ENCODE data around the gene PIK3R3.
A peak's percentile ranks its signal among the peaks of the same experiment; 100 is the strongest.
"Not testable (repeated sequence)": the region's sequence is repeated elsewhere in the genome, so short reads cannot be mapped to it uniquely, and the experiment has no call there.

The PIK3R3 gene

DNA sequence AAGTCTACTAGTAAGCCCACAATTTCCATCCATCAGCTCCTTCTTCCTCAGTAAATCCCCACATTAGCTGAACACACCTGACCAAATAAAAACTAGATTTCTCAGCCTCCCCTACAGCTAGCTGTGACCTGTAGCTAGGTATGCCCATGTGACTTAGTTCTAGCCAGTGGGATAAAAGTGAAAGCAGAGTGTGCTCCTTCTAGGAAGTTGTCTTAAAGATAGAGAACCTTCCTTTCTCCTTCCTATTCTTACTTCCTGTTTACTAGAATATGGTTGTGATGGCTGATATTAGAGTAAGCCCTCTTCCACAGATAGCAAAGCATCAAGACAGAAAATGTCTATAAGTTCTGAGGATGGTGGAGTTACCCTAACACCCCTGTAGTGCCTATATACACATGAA lies 67.0 kb downstream of the PIK3R3 start:
- no peak for DNase-seq (ENCODE audit: low read depth)

DNA sequence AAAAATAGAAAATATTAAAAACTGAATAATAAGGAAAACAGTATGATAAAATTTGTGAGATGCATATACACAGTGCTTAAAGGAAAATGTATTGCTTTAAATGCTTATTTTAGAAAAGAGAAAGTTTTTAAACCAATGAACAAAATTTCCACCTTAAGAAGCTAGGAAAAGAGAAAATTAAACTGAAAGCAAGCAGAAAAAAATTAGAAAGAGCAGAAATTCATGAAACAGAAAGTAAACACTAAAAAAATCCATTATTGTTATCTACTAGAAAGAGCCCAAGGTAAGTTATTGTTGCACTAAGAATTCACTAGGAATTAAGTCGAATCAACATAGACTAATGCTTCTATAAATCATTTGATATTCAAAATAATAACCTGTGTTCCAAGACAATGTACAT lies 67.7 kb downstream of the PIK3R3 start:
- DNase-seq (ENCODE audit: low read depth): no peak

DNA sequence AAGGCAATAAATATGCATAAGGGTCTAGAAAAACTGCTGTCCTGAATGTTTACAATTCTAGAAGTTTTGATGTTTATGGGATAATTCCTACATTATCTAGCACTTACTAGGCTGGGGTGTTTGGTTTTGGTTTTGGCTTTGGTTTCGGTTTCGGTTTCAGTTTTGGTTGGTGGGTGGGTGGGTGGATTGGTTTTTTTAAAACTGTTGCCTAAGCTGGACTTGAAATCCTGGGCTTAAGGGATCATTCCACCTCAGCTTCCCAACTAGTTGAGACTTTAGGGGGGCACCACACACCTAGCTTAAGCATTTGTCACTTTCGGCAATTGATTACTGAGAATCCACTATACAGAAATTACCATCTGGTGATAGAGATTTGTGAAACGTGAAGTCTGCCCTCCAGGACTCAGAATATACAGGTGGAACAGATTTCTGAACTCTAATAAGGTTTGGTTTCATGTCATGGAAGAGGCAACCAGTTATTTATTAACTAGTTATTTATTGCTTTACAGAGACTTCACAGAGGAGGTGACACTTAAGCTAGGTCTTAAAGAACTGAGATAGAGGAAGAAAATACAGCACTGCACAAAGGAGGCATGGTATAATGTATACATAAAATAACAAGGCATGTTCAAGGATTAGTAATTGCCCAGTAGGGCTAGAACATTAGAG lies 69.6 kb downstream of the PIK3R3 start:
- peak; percentile 4 for DNase-seq (ENCODE audit: low read depth)

DNA sequence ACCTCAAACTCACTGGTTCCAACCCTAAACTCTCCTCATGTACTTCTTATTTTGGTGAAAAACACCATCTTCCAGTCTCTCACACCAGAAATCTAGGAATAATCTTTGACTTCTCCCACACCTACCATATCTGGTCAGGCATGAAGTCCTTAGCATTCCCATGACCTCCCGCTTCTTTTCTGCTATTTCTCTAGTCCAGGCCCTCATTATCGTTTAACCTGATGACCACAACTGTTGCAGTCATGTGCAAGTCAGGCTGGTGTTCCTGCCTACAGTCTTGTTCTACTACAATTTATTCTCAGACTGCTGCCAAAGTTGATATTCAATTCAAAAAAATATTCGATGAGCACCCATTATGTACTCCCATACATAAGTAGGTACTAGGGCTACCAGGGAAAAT lies 71.3 kb downstream of the PIK3R3 start:
- DNase-seq (ENCODE audit: low read depth): no peak

DNA sequence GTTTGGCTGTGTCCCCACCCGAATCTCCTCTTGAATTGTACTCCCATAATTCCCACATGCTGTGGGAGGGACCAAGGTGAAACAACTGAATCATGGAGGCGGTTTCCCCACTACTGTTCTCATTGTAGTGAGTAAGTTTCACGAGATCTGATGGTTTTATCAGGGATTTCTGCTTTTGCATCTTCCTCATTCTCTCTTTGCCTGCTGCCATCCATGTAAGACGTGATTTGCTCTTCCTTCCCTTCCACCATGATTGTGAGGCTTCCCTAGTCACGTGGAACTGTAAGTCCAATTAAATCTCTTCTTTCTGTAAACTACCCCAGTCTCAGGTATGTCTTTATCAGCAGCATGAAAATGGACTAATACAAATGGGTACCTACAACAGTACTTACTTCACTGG lies 73.5 kb downstream of the PIK3R3 start:
- DNase-seq (ENCODE audit: low read depth): no peak

DNA sequence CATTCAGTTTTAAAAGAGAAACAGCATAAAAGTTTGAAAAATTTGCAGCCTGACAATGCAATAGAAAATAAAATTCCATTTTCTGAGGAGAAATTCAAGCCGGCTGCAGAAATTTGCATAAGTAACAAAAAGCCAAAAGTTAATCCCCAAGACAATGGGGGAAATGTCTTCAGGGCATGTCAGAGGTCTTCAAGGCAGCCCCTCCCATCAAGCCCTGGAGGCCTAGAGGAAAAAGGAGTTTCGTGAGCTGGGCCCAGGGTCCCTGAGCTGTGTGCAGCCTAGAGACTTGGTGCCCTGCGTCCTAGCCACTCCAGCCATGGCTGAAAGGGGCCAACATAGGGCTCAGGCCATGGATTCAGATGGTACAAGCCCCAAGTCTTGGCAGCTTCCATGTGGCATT lies 74.6 kb downstream of the PIK3R3 start:
- no peak for DNase-seq (ENCODE audit: low read depth)

DNA sequence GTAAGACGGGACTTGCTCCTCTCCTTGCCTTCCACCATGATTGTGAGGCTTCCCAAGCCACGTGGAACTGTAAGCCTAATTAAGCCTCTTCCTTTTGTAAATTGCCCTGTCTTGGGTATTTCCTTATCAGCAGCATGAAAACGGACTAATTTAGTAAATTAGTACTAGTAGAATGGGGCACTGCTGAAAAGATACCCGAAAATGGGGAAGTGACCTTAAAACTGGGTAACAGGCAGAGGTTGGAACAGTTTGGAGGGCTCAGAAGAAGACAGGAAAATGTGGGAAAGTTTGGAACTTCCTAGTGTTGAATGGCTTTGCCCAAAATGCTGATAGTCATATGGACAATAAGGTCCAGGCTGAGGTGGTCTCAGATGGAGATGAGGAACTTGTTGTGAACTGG lies 75.2 kb downstream of the PIK3R3 start:
- DNase-seq (ENCODE audit: low read depth): not testable (repeated sequence)

DNA sequence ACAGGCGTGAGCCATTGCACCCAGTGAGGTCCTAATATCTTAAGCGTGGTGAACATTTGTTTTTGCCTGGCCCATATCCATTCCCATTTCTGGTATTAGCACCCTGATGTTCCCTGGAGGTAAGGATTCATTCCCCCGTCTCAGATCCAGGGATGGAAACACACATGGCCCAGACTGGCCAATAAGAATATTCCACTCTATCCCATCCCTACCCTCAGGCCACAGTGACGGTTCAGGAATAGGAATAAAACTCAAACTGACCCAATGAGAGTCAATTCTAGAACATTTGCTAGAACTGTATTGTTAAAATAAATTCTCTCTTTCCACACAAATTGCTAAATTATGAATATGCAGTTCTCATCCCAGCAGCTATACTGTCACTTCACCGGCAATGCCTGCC lies 76.1 kb downstream of the PIK3R3 start:
- DNase-seq (ENCODE audit: low read depth): no peak

DNA sequence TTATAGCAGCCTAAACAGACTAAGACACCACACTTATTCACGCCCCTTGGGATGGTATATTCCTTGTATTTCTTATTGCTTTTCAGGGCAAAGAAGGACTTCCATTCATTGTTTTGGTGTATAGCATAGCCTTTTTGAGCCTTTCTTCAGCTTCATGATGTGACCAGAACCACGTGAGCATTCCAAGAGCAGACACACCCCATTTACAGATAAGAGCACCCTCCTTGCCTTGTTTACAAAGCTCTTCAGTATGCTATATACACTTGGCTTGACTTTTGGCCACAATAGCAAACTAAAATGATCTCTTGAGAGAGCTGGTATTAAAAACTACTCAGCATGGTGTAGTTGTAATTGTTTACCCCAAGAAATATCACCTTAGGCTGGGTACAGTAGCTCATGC lies 78.7 kb downstream of the PIK3R3 start:
- DNase-seq (ENCODE audit: low read depth): no peak

DNA sequence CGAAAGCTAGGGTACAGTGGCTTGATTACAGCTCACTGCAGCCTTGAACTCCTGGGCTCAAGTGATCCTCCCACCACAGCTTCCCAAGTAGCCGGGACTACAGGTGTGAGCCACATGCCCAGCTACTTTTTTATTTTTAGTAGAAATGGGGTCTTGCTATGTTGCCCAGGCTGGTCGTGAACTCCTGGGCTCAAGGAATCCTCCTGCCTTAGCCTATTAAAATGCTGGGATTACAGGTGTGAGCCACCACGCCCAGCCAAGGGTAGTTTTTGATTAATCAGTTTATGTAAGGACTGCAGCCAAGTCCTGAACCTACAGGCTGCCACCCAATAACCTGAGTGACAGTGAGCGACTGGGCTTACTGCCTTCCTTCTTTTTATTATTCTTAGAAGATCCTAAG lies 88.3 kb downstream of the PIK3R3 start:
- no peak for DNase-seq (ENCODE audit: low read depth)

DNA sequence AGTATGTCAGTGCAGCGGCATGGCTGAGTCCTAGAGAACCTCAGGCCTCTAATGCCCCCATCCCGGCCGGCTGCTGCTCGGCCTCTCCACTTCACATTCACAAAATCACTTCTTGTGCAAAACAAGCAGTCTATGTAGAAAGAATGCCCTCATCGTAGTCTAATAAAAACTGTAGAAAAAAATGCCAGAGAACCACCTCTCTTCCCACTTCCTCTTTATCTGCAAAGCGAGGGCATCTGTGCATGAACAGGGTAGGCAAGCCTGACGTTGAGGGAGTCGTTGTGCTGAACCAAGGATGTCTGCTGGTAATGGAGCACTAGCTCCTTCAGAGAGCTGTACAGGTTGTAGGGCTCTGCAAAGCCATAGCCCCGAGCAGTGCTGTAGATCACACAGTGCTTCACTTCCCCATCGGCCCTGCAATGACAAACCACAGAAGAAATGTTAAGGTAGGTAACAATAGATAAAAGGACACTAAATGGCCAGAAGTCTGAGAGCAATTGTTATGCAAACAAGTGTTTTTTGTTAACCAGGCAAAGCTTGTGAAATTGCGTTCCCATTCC lies 88.9 kb downstream of the PIK3R3 start:
- no peak for DNase-seq (ENCODE audit: low read depth)

DNA sequence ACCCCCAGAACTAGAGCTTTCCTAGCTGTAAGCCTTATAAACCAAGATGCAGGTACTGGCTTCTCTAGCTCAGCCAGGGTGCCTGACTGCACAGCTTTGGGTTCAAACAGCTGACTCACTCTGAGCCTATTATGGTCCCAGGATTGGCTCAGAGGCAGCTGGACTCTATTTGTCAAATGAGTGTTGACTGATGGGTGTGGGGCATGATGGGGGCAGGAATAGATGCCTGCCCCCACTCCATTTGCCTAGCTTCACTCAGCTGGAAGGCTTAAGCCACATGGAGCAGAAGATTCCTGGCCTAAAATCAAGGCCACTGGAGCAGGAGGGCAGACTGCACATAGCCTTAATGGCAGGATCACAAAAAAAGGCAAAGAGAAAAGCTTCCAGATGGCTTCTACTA lies 90.5 kb downstream of the PIK3R3 start:
- DNase-seq (ENCODE audit: low read depth): no peak

DNA sequence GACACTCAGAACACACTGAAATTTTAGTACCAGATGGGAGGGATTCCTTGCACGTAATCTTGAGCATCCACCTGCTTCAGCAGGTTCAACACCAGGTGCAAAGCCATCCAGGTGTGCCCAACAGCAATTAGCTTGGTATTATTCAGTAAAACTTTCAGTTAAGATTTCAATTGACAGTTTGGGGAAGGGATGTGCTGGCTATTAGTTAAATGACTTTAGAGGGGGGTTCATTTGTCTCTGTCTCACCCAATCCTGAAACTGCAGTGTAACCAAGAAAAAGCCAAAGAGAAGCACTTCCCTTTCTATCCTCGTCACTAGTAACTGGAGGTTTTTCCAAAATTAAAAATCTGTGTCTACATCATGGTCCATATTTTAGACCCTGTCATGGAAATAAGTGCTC lies 90.9 kb downstream of the PIK3R3 start:
- DNase-seq (ENCODE audit: low read depth): no peak

DNA sequence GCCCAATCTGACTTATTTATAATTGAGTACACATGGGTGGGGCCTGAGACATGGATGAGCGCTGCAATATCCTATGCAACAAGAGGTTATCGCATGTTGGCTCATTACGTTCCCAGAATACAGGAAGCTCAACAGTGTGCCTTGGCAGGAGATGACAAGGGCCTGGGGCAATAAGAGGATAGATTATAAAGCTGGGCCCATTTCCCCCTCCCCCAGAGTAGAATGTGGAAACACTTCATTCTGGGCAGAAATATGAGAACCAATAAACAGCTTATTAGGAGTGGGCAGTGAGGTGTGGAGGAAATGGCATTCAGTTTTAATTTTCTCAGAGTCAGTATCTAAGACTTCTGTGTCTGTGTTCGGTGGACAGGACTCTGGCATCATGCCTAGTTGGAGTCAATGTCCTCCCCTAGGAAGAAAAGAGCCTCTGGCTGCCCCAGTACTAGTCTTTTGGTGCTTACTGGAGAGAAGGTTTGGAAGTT lies 92.8 kb downstream of the PIK3R3 start:
- no peak for DNase-seq (ENCODE audit: low read depth)

DNA sequence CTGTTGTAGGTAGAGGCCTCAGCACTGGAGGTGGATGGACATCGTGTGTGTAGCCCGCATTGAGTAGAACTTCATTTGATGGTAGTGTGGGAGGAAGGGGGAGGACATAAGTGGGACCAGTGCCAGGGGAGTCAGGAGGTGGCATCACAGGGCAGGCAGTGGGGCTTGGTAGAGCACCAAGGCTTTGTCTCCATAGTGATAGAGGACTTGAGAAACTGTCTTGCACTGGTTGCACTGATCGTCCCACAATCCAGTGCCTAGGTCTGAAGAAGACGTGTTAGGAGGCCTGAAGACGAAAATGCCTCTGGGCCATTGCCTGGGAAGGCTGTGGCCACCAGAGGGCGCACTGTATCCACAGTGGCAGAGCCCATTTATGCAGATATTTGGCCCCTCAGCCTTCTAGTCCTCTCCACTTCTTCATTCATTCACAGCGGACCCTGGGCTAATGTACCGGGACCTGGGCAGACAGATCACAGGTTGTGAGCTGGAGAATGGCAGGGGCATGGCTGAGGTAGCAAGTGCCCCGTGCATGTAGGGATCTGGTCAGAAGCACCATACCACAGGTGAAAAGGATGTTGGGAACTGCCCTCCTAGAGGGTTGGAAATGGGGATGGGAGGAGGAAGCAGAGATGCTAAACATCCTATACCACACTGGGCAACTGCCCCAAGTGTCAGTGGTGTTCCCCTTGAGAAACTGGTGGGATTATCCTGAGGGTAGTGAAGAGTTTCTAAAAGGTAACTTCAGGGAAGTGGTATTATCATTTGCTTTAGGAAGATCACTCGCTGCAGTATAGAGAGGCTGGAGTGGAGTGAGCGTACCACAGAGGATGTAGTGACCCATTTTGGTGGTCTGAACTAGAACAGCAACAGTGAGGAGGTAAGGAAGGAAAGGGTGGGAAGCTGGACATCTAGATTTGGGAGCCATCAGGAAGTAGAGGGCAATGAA lies 95.3 kb downstream of the PIK3R3 start:
- DNase-seq (ENCODE audit: low read depth): peak; percentile 76

DNA sequence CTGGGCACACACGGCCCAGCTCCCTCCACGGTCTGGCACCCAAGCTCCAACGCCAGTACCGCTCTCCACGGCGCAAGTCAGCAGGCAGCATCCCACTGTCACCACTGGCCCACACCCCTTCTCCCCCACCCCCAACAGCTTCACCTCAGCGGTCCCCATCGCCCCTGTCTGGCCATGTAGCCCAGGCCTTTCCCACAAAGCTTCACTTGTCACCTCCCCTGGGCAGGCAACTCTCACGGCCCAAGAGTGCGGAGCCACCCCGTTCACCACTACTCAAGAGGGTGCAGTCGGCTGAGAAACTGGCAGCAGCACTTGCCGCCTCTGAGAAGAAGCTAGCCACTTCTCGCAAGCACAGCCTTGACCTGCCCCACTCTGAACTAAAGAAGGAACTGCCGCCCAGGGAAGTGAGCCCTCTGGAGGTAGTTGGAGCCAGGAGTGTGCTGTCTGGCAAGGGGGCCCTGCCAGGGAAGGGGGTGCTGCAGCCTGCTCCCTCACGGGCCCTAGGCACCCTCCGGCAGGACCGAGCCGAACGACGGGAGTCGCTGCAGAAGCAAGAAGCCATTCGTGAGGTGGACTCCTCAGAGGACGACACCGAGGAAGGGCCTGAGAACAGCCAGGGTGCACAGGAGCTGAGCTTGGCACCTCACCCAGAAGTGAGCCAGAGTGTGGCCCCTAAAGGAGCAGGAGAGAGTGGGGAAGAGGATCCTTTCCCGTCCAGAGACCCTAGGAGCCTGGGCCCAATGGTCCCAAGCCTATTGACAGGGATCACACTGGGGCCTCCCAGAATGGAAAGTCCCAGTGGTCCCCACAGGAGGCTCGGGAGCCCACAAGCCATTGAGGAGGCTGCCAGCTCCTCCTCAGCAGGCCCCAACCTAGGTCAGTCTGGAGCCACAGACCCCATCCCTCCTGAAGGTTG lies 97.6 kb downstream of the PIK3R3 start:
- DNase-seq (ENCODE audit: low read depth): no peak

DNA sequence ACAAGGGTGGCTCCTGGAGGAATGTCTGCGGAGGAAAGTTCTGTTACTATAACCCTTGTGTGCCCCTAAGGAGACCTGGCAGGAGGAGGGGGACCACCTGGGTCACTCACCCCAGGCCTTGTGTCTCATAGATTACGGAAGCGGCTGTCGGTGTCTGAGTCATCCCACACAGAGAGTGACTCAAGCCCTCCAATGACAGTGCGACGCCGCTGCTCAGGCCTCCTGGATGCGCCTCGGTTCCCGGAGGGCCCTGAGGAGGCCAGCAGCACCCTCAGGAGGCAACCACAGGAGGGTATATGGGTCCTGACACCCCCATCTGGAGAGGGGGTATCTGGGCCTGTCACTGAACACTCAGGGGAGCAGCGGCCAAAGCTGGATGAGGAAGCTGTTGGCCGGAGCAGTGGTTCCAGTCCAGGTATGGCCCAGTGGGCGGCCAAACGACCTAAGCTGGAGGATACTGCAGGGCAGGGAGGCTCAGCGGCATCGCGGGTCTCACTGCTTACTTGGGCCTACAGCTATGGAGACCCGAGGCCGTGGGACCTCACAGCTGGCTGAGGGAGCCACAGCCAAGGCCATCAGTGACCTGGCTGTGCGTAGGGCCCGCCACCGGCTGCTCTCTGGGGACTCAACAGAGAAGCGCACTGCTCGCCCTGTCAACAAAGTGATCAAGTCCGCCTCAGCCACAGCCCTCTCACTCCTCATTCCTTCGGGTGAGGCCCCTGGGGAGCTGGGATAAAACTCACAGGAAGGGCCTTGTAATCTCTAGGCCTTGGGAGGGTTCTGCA lies 101.4 kb downstream of the PIK3R3 start:
- no peak for DNase-seq (ENCODE audit: low read depth)

DNA sequence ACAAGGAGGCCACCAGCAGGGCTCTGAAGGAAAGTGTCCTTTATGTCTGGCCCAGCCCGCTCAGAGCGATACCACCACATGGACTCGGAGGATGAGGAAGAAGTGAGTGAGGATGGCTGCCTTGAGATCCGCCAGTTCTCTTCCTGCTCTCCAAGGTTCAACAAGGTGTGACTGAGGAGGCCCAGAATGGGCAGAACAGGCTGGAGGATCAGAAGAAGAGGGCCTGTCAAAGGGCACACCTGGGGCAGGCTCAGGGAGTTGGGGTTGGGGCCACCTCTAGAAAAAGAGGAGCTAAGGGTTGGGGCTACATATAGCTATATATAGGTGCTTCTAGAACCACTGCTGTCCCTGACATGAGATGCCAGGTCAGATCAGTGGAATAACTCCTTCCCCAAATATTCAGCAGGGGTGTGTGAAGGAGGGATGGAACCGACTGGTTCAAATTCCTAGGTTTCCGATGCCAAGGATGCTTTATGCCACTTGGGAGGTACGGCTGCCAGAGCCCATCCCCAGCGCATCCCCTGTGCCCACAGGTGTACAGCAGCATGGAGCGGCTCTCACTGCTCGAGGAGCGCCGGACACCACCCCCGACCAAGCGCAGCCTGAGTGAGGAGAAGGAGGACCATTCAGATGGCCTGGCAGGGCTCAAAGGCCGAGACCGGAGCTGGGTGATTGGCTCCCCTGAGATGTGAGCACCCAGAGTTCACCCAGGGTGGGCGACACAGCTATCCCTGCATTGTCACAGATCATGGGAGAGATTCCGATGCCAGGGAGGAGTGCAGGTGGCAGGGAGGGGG lies 102.2 kb downstream of the PIK3R3 start:
- no peak for DNase-seq (ENCODE audit: low read depth)

DNA sequence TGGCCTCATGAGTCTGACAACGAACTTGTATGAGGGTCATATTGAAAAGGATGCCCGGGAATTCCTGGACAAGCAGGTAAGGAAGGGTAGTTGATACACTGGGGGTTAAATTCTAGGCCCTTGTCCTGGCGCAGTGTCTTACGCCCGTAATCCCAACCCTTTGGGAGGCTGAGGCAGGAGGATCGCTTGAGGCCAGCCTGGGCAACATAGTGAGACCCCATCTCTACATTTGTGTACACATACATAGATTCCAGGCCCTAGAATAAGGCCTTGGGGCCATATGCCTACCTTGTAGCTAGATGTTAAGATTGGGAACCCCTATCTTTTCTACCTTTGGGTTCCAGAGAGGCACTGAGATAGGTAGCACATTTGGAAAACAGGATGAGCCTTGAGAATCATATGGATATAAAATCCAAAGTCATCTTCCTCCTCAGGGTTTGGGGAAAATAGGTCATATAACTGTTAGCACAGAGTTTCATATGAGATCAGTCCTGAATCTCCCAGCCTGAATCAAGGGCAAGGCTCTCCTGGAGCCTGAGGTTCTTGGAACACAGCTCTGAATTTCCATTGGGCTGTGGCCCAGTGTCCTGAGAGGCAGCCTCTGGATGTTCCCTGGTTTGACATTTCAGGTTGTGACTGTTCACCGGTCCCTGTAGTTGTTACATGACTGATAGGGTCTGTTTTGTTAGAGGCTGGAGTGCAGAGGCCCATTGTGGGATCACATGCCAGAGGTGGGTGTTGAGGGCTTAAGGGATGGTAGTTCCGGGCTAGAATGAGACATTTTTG lies 104.4 kb downstream of the PIK3R3 start:
- no peak for DNase-seq (ENCODE audit: low read depth)

DNA sequence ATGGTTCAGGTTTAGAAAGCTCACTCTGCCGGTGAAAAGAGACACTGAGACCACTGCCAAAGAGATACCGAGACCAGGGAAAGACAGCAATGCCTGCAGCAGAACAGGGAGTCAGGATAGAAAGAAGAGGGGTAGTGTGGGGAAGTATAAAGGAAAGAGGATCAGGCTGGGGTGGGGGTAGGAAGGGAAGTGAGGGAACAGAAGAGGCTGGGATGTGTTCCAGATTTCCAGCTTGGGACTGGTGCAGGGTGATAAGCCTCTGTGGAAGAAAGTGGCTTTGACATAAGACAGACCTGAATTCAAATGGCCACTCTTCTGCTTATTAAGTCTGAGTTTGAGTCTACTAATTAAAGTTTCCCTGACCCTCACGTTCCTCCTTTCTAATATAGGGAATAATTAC lies 105.9 kb downstream of the PIK3R3 start:
- DNase-seq (ENCODE audit: low read depth): no peak

Measured in stimulated activated CD8-positive, alpha-beta memory T cell treated with anti-CD3 and anti-CD28 coated beads, Interleukin-7, amount 100 ng/mL, for 24 hours (primary cell).